SIG-M5 treated with dmso at 0.1 percent for 504 hours (cell line): ENCODE results near the gene AMBP.
"Not testable (repeated sequence)": the region's sequence is repeated elsewhere in the genome, so short reads cannot be mapped to it uniquely, and the experiment has no call there.

Experiments
- DNase-seq: peaks from one replicate; lab custom pipeline; 2025; ENCODE audit not compliant: unreplicated experiment; lab: John Stamatoyannopoulos, UW

Gene AMBP

GRCh38 chr9:114092336-114092735 lies 14.2 kb upstream of the AMBP start:
- DNase-seq, result no peak

DNA sequence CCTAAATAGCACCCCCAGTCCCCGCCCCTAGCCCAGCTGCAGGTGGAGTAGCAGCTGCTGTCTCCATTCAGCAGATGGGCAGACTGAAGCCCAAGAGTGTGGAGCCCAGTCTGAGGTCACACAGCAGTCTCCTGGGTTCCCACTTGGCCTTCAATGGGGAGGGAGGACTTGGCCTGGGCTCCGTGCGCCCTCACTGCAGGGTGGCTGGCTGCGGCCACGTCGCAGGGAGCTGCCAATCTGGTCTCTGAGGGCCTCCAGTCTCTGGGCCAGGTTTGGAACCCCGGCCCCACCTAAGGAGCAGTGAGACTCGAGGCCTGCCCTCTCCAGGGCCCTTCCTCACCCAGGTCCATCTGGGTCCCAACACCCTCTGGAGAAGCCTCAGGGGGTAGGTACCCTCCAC lies 13.6 kb upstream of the AMBP start:
- no peak for DNase-seq

- DNase-seq, result no peak
Observed at GRCh38 chr9:114090798-114091197, 12.7 kb upstream of the AMBP start.

- DNase-seq, result no peak
Observed at GRCh38 chr9:114089206-114089840, 11.2 kb upstream of the AMBP start.

GRCh38 chr9:114088571-114089170 lies 10.6 kb upstream of the AMBP start:
- DNase-seq, result no peak

GRCh38 chr9:114087721-114088120 lies 9.6 kb upstream of the AMBP start:
- DNase-seq, result no peak

- DNase-seq, result no peak
Observed at GRCh38 chr9:114086607-114087006, 8.5 kb upstream of the AMBP start.

DNA sequence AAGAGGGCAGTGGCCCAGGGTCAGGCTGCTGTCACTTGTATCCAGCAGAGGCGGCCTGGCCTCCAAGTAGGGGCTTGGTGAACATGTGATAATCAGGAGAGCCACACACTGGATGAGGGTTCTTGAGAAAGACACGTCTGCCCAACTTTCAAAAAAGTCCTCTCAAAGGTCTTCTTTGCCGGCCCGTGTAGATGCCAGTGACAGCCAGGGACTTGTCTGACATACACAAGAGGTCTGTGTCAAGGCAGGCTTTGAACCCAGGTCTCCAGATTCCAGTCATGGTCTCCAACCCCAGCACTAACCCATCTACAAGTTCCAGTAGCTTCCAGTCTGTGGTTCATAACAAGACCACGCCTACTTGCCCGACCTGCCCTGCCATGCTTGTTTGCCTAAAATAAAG lies 7.9 kb upstream of the AMBP start:
- DNase-seq, result no peak

DNA sequence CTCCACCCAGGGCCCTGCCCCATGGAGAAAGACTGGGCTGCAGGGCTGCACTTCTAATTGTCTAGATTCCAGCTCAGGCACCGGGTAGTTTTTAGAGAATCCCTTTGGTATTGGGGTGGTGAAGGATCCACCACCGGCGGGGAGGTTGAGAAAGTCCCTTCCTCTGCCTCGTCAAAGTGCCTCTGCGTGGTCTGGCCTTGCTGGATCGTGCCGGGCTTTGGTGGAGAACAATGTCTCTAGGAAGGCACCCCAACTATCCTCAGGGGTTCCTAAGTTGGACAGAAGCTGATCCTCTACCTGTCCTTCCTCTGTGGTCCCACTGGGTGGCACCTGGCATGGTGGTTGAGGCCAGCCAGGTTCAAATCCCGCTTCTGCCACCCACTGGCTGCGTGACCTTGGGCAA lies 7.3 kb upstream of the AMBP start:
- DNase-seq, result no peak

- no peak for DNase-seq
Observed at GRCh38 chr9:114084282-114085073, 6.4 kb upstream of the AMBP start.

- no peak for DNase-seq
Observed at GRCh38 chr9:114083666-114084065, 5.6 kb upstream of the AMBP start.

GRCh38 chr9:114082763-114083412 lies 4.8 kb upstream of the AMBP start:
- DNase-seq, result not testable (repeated sequence)

DNA sequence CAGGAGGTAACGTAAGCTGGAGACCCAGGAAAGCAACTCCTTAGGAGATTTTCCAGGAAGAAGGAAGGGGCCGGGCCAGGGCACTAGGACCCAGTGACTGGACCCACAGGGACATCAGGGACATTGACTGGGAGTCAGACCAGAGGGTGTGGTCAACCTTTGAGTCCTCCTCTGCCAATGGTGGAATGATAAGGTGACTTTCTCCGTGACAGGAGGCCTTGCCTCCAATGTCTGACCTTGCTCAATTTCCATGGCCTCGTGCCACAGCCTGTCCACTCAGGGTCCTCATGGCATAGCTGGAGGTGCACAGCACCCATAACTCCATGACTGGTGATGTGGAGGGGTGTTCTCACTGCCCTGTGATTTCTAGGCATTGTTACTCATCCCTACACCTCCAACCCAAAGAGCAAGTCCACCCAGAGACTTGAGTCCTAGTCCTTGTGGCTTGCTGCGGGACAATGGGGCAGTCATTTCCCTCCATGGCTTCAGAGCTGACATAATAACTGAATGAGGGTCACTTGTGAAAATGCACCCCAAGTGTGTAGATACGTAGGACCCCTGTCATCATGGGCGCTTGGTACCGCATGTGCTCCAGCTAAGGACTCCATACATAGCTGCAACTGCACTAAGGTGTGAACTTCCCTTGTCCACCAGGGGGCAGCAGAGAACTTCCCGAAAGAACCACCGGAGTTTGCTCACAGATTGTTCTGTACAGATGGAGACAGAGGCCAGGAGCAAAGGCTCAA lies 4.1 kb upstream of the AMBP start:
- DNase-seq, result peak; percentile 68

GRCh38 chr9:114081441-114082016 lies 3.4 kb upstream of the AMBP start:
- no peak for DNase-seq

DNA sequence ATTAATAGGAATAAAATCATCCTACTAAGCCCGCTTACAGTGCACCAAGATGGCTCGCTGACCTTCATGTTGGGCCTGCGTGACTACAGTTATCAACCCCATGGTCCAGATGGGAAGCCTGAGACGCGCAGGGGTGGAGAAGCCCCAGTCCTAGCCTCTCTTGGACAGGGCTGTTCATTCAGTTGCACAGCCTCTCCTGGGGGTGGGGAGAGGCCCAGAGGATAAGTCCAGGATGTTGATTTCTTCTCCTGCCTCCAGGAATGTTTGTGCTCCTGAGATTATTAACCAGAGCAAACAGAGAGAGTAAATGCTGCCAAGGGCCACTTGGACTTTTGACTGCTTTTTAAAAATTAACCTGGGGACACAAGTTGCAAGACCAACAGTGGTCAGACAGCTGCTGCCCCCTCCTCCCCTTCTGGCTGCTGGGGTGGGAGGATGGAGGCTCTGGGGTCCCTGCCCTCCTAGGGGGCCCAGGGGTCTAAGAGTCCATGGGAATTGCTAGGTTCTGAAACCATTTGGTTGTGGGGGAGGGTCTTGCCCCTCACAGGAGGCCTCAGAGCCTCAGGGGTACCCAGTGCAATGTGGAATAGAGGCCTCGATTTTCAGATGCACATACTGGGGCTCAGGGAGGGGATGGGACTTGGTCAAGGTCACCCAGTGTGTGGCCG lies 2.8 kb upstream of the AMBP start:
- no peak for DNase-seq

DNA sequence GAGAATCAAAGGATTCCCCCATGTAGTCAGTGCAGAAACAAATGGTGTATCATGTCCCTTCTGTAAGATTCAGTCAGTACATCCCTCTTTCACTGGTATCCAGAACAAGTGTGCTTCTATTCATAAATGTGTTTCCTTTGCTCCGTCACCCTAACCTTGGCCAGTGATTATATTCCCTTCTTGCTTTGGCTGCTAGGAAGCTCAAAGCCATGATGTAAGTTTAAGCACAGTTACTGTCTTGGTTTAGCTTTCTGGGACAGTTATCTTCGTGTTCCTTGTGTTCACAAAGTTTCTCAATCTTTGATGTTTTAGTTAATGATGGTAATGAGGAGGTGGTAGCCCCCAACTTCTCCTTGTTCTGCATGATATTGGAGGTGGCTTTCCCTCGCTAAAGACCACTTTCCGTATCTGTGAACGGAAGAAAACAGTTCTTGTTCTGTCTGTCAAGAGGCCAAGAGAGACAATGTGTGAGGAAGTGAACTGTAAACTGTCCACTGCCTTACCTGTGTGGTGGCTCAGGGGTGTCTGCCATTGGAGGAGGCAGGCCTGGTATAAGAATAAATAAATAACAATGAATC lies 2.2 kb upstream of the AMBP start:
- no peak for DNase-seq

- no peak for DNase-seq
Observed at GRCh38 chr9:114078781-114079156, 669 bp upstream of the AMBP start.

DNA sequence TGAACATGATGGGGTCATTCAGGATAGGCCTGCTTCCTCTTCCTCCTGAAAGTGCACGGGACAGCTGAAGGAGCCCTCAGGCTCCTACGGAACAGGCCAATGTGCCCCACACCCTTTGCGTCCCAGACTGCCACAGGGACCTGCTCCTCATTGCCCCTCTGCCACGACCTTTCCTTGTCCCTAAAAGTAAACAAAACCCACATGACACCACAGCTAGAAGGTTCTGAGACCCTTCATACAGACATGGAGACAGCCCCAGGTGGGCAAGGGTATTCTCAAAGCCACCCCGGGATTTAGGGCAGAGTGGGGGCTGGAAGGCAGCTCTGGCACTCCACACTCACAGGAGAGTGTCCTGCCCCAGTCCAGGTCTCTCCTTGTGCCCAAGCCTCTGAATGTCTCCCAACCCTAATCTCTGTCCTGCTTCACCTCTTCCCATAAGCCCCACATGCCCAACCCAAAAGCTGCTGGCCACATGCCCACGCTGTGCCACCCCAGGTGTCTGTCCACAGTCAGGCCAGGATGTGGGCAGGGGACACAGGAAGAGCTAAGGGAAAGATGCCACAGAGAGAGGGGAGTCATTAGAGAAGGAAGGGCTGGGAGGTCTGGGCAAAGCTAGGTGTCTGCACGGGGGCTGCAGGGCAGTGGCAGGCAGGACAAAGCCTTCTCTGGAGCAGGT lies 800 bp downstream of the AMBP start:
- no peak for DNase-seq
